H1 (cell line): ENCODE results near the gene NDUFAF8. TPM values are rescaled to one million over a fixed set of nuclear protein-coding genes. Genes with fewer than 3 reads are reported as not detected.

Experiments
- BCL11A ChIP-seq, 2 experiments: IDR thresholded peaks; one replicate each; pipeline ENCODE4 v1.6.1; 2011; ENCODE audit warnings: low read depth in 2 of 2, low read length in 2 of 2, mild to moderate bottlenecking in 2 of 2
- CBX5 ChIP-seq: fragments of 300-800, 300-1000 bp; sonication (generic); IDR thresholded peaks from 2 replicates; pipeline ENCODE4 v1.7.1; 2016; ENCODE audit warnings: antibody characterized with exemption, low read length, low read depth
- CBX8 ChIP-seq: fragments of 300-800, 300-1000 bp; sonication (generic); IDR thresholded peaks from 2 replicates; pipeline ENCODE4 v1.7.1; 2016; ENCODE audit warnings: low read depth, low read length, borderline replicate concordance
- HDAC6 ChIP-seq: IDR thresholded peaks from one replicate; pipeline ENCODE4 v1.7.1; 2012; ENCODE audit warnings: low read depth, mild to moderate bottlenecking, inconsistent platforms, low read length, moderate library complexity
- RNF2 ChIP-seq: fragments of 200-900, 300-1000 bp; sonication (generic); IDR thresholded peaks from 2 replicates; pipeline ENCODE4 v1.7.1; 2016; ENCODE audit warnings: borderline replicate concordance, low read depth, mild to moderate bottlenecking, antibody characterized with exemption, low read length; ENCODE audit not compliant: poor library complexity, severe bottlenecking; ENCODE audit errors: missing control alignments
- TAF1 ChIP-seq: IDR thresholded peaks from 2 replicates; pipeline ENCODE4 v1.6.1; 2011; ENCODE audit warnings: mild to moderate bottlenecking, low read depth, low read length
- TCF12 ChIP-seq: IDR thresholded peaks from 2 replicates; pipeline ENCODE4 v1.6.1; 2011; ENCODE audit warnings: low read depth, mild to moderate bottlenecking, low read length
- polyA plus RNA-seq, 7 experiments: library from polyadenylated mRNA; depleted of rRNA in 3 of 7; stranded (reverse) in 5 of 7; unstranded in 2 of 7; fragments of >200 nt in 5 of 7; fragments of 200-250 nt in 2 of 7; gene quantifications; 1 replicate in 5 of 7; 2 replicates in 1 of 7; 4 replicates in 1 of 7; pipeline versions ENCODE4 v1.2.1 to v1.2.3, GENCODE V29; 2011 to 2013; ENCODE audit warnings: missing spikeins in 2 of 7, mixed read lengths in 2 of 7
- total RNA-seq: library from RNA; stranded (reverse); fragmentation: NEBNext Ultra II Directional; extraction: Animal tissue kit (Norgen Biotek cat#: 25700); gene quantifications from 2 replicates; pipeline ENCODE4 v1.2.1, GENCODE V29; 2021
- TF ChIP-seq, protein P1 (sequence below): IDR thresholded peaks from 2 replicates; pipeline ENCODE4 v1.6.1; 2011; ENCODE audit warnings: low read depth, mild to moderate bottlenecking, low read length; ENCODE audit not compliant: insufficient read depth

Gene NDUFAF8
- total and polyA plus RNA-seq, 2 of the 8 experiments (the other 6 are each of a cell fraction or from before 2014, with no cell fraction given) = 48.9 to 91.1 TPM

DNA sequence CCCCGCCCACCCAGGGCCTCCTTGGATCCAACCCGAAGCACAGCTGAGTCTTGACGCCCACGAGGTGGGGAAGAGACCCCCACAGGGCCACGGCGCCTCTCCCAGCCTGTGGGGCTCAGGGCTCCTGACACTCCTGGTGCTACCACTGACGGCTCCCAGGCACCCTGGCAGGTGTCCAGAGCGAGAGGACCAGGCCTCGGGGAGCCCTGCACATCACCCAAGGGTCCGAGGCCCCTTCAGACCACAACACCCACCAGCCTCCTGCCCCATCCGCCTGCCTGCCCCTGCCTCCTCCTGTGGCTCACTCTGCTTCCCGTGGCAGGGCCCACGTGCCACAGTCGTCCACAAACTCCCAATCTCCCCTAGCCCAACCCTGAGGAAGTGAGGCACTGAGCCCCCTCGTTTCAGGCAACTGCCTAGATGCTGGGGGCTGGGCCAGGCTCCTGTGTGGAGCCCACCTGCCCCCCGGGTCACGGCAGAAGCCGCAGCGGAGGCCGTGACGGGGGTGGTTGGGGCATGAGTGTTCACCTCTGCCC lies 44.8 kb upstream of the NDUFAF8 start (continued):
- TF ChIP-seq TAF1 (no peak), CBX5 (no peak), TCF12 (no peak), HDAC6 (no peak), BCL11A (IDR thresholded peaks at IDR 0.05; ENCODE audit: low read depth in 2 of 2, low read length in 2 of 2) (no peak), CBX8 (no peak), RNF2 (no peak)
- TF ChIP-seq, protein P1, sequence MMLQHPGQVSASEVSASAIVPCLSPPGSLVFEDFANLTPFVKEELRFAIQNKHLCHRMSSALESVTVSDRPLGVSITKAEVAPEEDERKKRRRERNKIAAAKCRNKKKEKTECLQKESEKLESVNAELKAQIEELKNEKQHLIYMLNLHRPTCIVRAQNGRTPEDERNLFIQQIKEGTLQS = no peak
- TF ChIP-seq, all 59 proteins: peak for 0
